ENCODE data around the gene PXN.

The PXN gene

DNA sequence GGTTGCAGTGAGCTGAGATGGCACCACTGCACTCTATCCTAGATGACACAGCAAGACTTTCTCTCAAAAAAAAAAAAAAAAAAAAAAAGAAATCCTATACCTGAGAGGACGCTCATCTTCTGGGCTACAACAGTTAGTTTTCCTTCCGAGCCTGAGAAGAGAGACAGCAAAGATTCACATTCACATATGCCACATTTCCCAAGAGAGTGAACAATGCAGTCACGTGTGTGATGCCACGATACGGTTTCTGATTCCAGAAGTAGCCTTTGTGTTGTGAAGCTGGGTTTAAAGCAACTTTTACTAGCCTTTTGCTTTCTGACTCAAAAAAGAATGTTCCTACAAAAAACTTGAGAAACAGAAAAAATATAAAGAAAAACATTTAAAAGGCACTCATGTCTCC, 90.5 kb downstream of the PXN start:
- no peak overlapping the region for H3K4me3 ChIP-seq (ENCODE audit: low read depth in 1 of 2, low read length in 2 of 2)
- no peak overlapping the region for H3K9ac ChIP-seq (ENCODE audit: low read length)
- H3K9me3 ChIP-seq (ENCODE audit: low read length) = no peaks in the 10 kb centered on the region
- H3K36me3 ChIP-seq (ENCODE audit: insufficient read depth, low read length) = peaks cover 82% of the 10 kb centered on the region
- no peak overlapping the region for H3K27ac ChIP-seq (ENCODE audit: low read depth, low read length)
- H3K27me3 ChIP-seq (ENCODE audit: control insufficient read depth in 1 of 2, insufficient read depth in 2 of 2, low read length in 2 of 2) = no peaks in the 10 kb centered on the region
- H3K4me1 ChIP-seq (ENCODE audit: insufficient read depth, low read length) = no peaks in the 10 kb centered on the region

DNA sequence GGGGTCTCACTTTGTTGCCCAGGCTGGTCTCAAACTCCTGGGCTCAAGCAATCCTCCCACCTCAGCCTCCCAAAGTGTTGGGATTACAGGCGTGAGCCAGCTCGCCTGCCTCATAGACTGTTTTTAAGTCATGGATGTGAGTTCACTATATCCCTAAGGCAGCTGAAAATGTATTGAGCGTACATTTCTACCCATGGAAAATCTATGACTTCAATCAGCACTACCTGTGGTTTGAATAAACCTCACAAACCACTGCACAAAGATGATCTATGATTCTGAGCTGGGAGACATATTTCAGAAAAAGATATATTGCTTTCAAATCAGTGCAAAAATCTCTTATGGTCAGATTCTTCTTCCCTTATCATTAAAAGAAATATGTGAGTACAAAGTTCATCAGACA, 93.5 kb downstream of the PXN start:
- Histone ChIP-seq H3K4me1 (ENCODE audit: insufficient read depth, low read length) (no peaks in the 10 kb centered on the region), H3K27ac (ENCODE audit: low read depth, low read length) (no peak overlapping the region), H3K27me3 (ENCODE audit: control insufficient read depth in 1 of 2, insufficient read depth in 2 of 2, low read length in 2 of 2) (no peaks in the 10 kb centered on the region), H3K36me3 (ENCODE audit: insufficient read depth, low read length) (peaks cover 77% of the 10 kb centered on the region), H3K4me3 (ENCODE audit: low read depth in 1 of 2, low read length in 2 of 2) (no peak overlapping the region), H3K9ac (ENCODE audit: low read length) (no peak overlapping the region), H3K9me3 (ENCODE audit: low read length) (no peaks in the 10 kb centered on the region)

DNA sequence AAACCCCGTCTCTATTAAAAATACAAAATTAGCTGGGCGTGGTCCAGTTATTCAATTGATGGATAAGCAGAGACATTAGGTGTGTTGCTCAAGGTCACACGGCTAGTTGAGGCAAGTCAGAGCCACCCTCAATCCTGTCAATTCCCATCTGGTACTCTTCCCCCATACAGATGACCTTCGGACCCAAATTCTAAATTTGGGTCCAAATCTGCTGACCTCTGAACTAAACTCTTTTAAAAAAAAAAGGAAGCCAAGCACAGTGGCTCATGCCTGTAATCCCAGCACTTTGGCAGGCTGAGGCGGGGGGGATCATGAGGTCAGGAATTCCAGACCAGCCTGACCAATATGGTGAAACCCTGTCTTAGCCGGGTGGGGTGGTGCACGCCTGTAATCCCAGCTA, 94.9 kb downstream of the PXN start:
- H3K9me3 ChIP-seq (ENCODE audit: low read length) = no peaks in the 10 kb centered on the region
- no peaks in the 10 kb centered on the region for H3K4me1 ChIP-seq (ENCODE audit: insufficient read depth, low read length)
- no peak overlapping the region for H3K4me3 ChIP-seq (ENCODE audit: low read depth in 1 of 2, low read length in 2 of 2)
- no peak overlapping the region for H3K9ac ChIP-seq (ENCODE audit: low read length)
- H3K27ac ChIP-seq (ENCODE audit: low read depth, low read length) = no peak overlapping the region
- H3K36me3 ChIP-seq (ENCODE audit: insufficient read depth, low read length) = peaks cover 62% of the 10 kb centered on the region
- H3K27me3 ChIP-seq (ENCODE audit: control insufficient read depth in 1 of 2, insufficient read depth in 2 of 2, low read length in 2 of 2) = no peaks in the 10 kb centered on the region

DNA sequence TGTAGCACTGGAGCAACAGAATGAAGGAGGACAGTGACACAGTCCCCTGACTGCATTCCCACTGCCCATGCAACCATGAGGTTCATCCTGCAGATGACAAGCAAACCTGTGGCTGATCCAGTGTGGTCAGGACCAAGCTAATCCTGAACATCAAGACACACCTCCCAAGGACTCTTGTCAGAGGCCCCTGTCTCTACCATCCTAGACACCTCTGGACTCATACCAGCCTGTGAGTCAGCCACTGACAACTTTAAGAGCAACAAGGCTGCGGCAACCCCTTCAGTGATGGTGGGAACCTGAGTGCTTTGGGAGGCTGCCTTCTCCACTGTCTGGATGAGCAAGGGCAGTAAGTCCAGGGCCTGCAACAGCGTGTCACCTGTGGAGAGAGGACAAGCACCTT, 95.6 kb downstream of the PXN start:
- no peak overlapping the region for H3K27ac ChIP-seq (ENCODE audit: low read depth, low read length)
- H3K27me3 ChIP-seq (ENCODE audit: control insufficient read depth in 1 of 2, insufficient read depth in 2 of 2, low read length in 2 of 2) = no peaks in the 10 kb centered on the region
- no peak overlapping the region for H3K4me3 ChIP-seq (ENCODE audit: low read depth in 1 of 2, low read length in 2 of 2)
- H3K36me3 ChIP-seq (ENCODE audit: insufficient read depth, low read length) = peaks cover 56% of the 10 kb centered on the region
- H3K4me1 ChIP-seq (ENCODE audit: insufficient read depth, low read length) = no peaks in the 10 kb centered on the region
- H3K9me3 ChIP-seq (ENCODE audit: low read length) = no peaks in the 10 kb centered on the region
- no peak overlapping the region for H3K9ac ChIP-seq (ENCODE audit: low read length)

DNA sequence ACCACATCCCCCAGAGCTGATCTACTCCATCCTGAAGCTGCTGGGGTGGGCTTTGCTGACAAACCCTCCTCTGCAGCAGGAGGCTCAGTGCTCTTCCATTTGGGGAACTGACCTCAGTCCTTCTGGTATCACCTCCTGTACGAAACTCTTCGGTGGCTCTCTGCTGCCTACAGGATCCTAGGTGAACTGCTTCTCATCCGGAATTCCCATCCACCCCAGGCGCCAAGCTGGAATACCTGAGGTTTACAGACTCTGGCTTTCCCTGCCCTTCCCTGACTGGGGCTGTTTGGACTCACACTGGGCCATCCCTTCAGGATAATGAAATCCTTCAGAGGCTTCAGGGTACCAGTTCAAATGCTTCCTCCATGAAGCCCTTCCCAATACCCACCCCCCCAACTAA, 97.2 kb downstream of the PXN start:
- no peak overlapping the region for H3K4me3 ChIP-seq (ENCODE audit: low read depth in 1 of 2, low read length in 2 of 2)
- H3K4me1 ChIP-seq (ENCODE audit: insufficient read depth, low read length) = no peaks in the 10 kb centered on the region
- H3K27ac ChIP-seq (ENCODE audit: low read depth, low read length) = no peak overlapping the region
- H3K9me3 ChIP-seq (ENCODE audit: low read length) = no peaks in the 10 kb centered on the region
- peaks cover 52% of the 10 kb centered on the region for H3K36me3 ChIP-seq (ENCODE audit: insufficient read depth, low read length)
- no peak overlapping the region for H3K9ac ChIP-seq (ENCODE audit: low read length)
- no peaks in the 10 kb centered on the region for H3K27me3 ChIP-seq (ENCODE audit: control insufficient read depth in 1 of 2, insufficient read depth in 2 of 2, low read length in 2 of 2)

DNA sequence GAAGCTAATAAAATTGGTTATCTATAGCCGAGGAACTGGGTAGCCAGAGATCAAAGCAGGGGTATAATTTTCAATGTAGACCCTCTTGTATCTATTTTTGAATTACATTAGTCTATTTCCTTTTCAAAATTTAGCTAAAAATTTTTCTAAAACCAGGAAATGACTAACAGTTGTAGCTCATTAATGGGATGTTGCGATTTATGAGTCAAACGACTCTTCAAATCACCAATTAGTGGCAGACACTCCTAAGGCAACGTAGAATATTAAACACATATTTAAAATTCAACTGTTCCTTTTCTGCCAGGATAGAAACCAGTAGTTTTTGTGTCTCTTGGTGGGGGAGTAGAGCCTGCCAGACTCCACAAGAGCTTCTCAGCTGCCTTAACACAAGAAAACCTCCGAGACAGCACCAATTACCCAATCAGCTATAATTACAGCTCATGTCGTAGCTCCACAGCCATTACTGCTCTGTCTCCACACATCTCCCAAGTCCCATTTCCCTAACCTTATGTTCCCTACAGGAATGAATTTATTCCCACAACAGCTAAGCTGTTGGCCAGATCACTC, 97.9 kb downstream of the PXN start:
- H3K9ac ChIP-seq (ENCODE audit: low read length) = no peak overlapping the region
- H3K4me1 ChIP-seq (ENCODE audit: insufficient read depth, low read length) = no peaks in the 10 kb centered on the region
- H3K36me3 ChIP-seq (ENCODE audit: insufficient read depth, low read length) = peaks cover 53% of the 10 kb centered on the region
- no peak overlapping the region for H3K4me3 ChIP-seq (ENCODE audit: low read depth in 1 of 2, low read length in 2 of 2)
- no peak overlapping the region for H3K27ac ChIP-seq (ENCODE audit: low read depth, low read length)
- no peaks in the 10 kb centered on the region for H3K27me3 ChIP-seq (ENCODE audit: control insufficient read depth in 1 of 2, insufficient read depth in 2 of 2, low read length in 2 of 2)
- H3K9me3 ChIP-seq (ENCODE audit: low read length) = no peaks in the 10 kb centered on the region

DNA sequence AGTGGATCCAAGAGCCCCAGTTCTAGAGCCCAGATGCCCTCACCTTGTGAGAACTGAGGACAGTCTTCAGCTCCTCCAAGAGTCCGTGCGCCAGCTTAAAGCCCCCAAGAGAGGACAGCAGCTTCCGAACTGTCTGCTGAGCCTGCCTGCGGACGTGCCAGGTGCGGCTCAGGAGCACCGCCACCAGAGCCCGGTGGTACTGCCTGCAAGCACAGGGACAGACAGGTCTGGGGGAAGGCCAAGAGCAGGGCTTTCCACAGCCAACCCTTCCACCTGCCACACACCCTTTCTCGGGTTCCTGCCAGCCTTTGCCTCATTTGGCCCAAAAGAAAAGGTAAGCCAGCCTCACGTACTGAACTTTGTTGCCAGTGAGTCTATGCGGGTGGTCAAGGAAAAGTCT, 101.2 kb downstream of the PXN start:
- Histone ChIP-seq H3K27ac (ENCODE audit: low read depth, low read length) (no peak overlapping the region), H3K9ac (ENCODE audit: low read length) (no peak overlapping the region), H3K4me1 (ENCODE audit: insufficient read depth, low read length) (no peaks in the 10 kb centered on the region), H3K4me3 (ENCODE audit: low read depth in 1 of 2, low read length in 2 of 2) (no peak overlapping the region), H3K9me3 (ENCODE audit: low read length) (no peaks in the 10 kb centered on the region), H3K27me3 (ENCODE audit: control insufficient read depth in 1 of 2, insufficient read depth in 2 of 2, low read length in 2 of 2) (no peaks in the 10 kb centered on the region), H3K36me3 (ENCODE audit: insufficient read depth, low read length) (peaks cover 68% of the 10 kb centered on the region)

DNA sequence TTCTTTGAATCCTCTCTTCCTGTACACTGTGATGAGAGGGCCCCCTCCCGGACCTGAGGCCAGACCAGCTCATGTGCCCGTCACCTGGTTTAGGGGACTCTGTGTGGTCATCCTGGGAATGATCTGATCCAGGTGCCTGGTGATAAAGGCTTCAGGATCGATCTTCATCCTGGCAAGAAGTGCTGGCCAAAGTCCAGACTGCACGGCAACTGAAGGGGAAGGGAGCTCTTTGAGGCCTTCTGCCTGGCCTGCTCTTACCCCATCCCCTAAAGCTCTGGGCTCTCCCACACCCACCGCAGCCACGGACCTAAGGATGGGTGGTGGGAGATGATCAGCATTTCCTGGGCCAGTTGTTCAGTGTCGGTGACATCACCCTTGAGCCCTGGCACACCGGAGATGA, 102.8 kb downstream of the PXN start:
- H3K36me3 ChIP-seq (ENCODE audit: insufficient read depth, low read length) = peaks cover 70% of the 10 kb centered on the region
- H3K27ac ChIP-seq (ENCODE audit: low read depth, low read length) = no peak overlapping the region
- H3K4me1 ChIP-seq (ENCODE audit: insufficient read depth, low read length) = no peaks in the 10 kb centered on the region
- H3K4me3 ChIP-seq (ENCODE audit: low read depth in 1 of 2, low read length in 2 of 2) = no peak overlapping the region
- H3K9me3 ChIP-seq (ENCODE audit: low read length) = no peaks in the 10 kb centered on the region
- H3K9ac ChIP-seq (ENCODE audit: low read length) = no peak overlapping the region
- no peaks in the 10 kb centered on the region for H3K27me3 ChIP-seq (ENCODE audit: control insufficient read depth in 1 of 2, insufficient read depth in 2 of 2, low read length in 2 of 2)

DNA sequence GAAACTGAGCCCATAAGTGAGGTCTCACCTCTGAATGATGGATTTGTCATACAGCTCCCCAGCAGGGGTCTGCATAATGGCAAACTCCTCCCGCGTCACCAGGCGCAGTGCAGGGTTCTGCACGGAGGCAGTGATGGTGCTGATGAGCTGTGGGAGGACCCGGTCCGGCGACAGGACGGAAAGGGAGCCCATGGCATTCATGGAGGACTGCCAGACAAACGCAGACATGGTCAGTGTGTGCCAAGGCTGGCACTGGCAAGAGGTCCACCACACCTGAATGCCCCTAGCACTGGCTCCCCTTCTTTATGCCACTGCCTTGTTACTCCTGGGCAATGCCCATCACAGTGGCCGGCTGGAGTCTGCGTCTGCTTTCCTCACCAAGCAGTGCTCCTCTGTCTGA, 103.7 kb downstream of the PXN start:
- no peaks in the 10 kb centered on the region for H3K27me3 ChIP-seq (ENCODE audit: control insufficient read depth in 1 of 2, insufficient read depth in 2 of 2, low read length in 2 of 2)
- H3K4me1 ChIP-seq (ENCODE audit: insufficient read depth, low read length) = no peaks in the 10 kb centered on the region
- no peak overlapping the region for H3K27ac ChIP-seq (ENCODE audit: low read depth, low read length)
- H3K36me3 ChIP-seq (ENCODE audit: insufficient read depth, low read length) = peaks cover 73% of the 10 kb centered on the region
- H3K4me3 ChIP-seq (ENCODE audit: low read depth in 1 of 2, low read length in 2 of 2) = no peak overlapping the region
- no peak overlapping the region for H3K9ac ChIP-seq (ENCODE audit: low read length)
- no peaks in the 10 kb centered on the region for H3K9me3 ChIP-seq (ENCODE audit: low read length)
